Parathyroid adenoma (tissue), 2 donors: ENCODE data around the gene DES.

Experiments
- H2AFZ ChIP-seq: fragments of 300-600 bp; sonication (generic); one replicate; pipeline ENCODE4 v1.7.0; 2017; ENCODE audit warnings: antibody characterized with exemption, mild to moderate bottlenecking
- H3K27ac ChIP-seq: fragments of 300-600 bp; sonication (generic); one replicate; pipeline ENCODE4 v1.7.0; 2017
- H3K27me3 ChIP-seq: fragments of 300-600 bp; sonication (generic); one replicate; pipeline ENCODE4 v1.7.0; 2017; ENCODE audit warnings: low read length; ENCODE audit not compliant: control insufficient read depth, insufficient read depth
- H3K36me3 ChIP-seq: fragments of 300-600 bp; sonication (generic); one replicate; pipeline ENCODE4 v1.7.0; 2017; ENCODE audit warnings: low read length; ENCODE audit not compliant: control insufficient read depth, insufficient read depth
- H3K4me1 ChIP-seq: fragments of 300-600 bp; sonication (generic); one replicate; pipeline ENCODE4 v1.7.0; 2017; ENCODE audit warnings: control low read depth
- H3K4me2 ChIP-seq: fragments of 300-600 bp; sonication (generic); one replicate; pipeline ENCODE4 v1.7.0; 2017; ENCODE audit warnings: low read length
- H3K4me3 ChIP-seq: fragments of 300-600 bp; sonication (generic); one replicate; pipeline ENCODE4 v1.7.0; 2017; ENCODE audit warnings: low read depth, low read length
- H3K79me2 ChIP-seq: fragments of 300-600 bp; sonication (generic); one replicate; pipeline ENCODE4 v1.7.0; 2017; ENCODE audit warnings: control low read depth
- H3K9ac ChIP-seq: fragments of 300-600 bp; sonication (generic); one replicate; pipeline ENCODE4 v1.7.0; 2017; ENCODE audit warnings: mild to moderate bottlenecking
- H3K9me3 ChIP-seq: fragments of 300-600 bp; sonication (generic); one replicate; pipeline ENCODE4 v1.7.0; 2017; ENCODE audit warnings: low read length; ENCODE audit not compliant: control insufficient read depth
- CTCF ChIP-seq: fragments of 300-600 bp; sonication (generic); IDR thresholded peaks from one replicate; pipeline ENCODE4 v1.7.0; 2017; ENCODE audit warnings: antibody characterized with exemption, mild to moderate bottlenecking
- donor health status: primary hyperparathyroidism.

DES gene

GRCh38 chr2:219421323-219421722 lies 3.1 kb downstream of the DES start:
- no peak overlapping the region for H3K4me3 ChIP-seq

GRCh38 chr2:219422952-219423534 lies 4.9 kb downstream of the DES start:
- Histone ChIP-seq H3K9me3 (no peaks in the 10 kb centered on the region), H2AFZ (no peak overlapping the region), H3K27me3 (no peaks in the 10 kb centered on the region), H3K27ac (no peak overlapping the region), H3K4me2 (no peak overlapping the region), H3K36me3 (no peaks in the 10 kb centered on the region), H3K9ac (no peak overlapping the region), H3K79me2 (no peaks in the 10 kb centered on the region), H3K4me3 (no peak overlapping the region), H3K4me1 (no peaks in the 10 kb centered on the region)
- no peak for TF ChIP-seq CTCF

More at GRCh38 chr2:219421323-219421722, 3.1 kb downstream of the DES start:
- H3K27ac ChIP-seq: no peak overlapping the region
- no peaks in the 10 kb centered on the region for H3K27me3 ChIP-seq
- H3K9ac ChIP-seq: no peak overlapping the region
- H3K36me3 ChIP-seq: no peaks in the 10 kb centered on the region
- no peaks in the 10 kb centered on the region for H3K79me2 ChIP-seq
- H2AFZ ChIP-seq: no peak overlapping the region
- H3K9me3 ChIP-seq: no peaks in the 10 kb centered on the region
- no peaks in the 10 kb centered on the region for H3K4me1 ChIP-seq
- no peak overlapping the region for H3K4me2 ChIP-seq
- no peak for TF ChIP-seq CTCF

- Histone ChIP-seq H3K36me3 (no peaks in the 10 kb centered on the region), H3K79me2 (no peaks in the 10 kb centered on the region), H3K4me2 (no peak overlapping the region), H3K4me3 (no peak overlapping the region), H3K27me3 (no peaks in the 10 kb centered on the region), H3K9me3 (no peaks in the 10 kb centered on the region), H2AFZ (no peak overlapping the region), H3K9ac (no peak overlapping the region), H3K4me1 (no peaks in the 10 kb centered on the region), H3K27ac (no peak overlapping the region)
- no peak for TF ChIP-seq CTCF
These were observed 5.6 kb downstream of the DES start for GRCh38 chr2:219423652-219424377.

- Histone ChIP-seq H3K27ac (no peak overlapping the region), H3K36me3 (no peaks in the 10 kb centered on the region), H3K9me3 (no peaks in the 10 kb centered on the region), H3K27me3 (no peaks in the 10 kb centered on the region), H2AFZ (no peak overlapping the region), H3K4me3 (no peak overlapping the region), H3K4me1 (peaks cover under 1% of the 10 kb centered on the region), H3K79me2 (no peaks in the 10 kb centered on the region), H3K9ac (no peak overlapping the region), H3K4me2 (no peak overlapping the region)
- TF ChIP-seq CTCF: no peak
These were observed 7.3 kb downstream of the DES start for GRCh38 chr2:219425238-219426067.
